T-helper 1 cell (primary cell): ENCODE results near the gene TNKS2.
A peak's percentile ranks its signal among the peaks of the same experiment; 100 is the strongest.
"Not testable (repeated sequence)": the region's sequence is repeated elsewhere in the genome, so short reads cannot be mapped to it uniquely, and the experiment has no call there.

Source experiments
- DNase-seq, 5 donors: peaks; one replicate each; pipeline ENCODE4 v3.0.0-alpha.2; 2012 to 2020
- total RNA-seq, 4 donors: gene quantifications; one replicate each; lab custom pipeline; 2026; lab: John Stamatoyannopoulos, UW

The TNKS2 gene
- total RNA-seq, result 118 to 178 (median 131) reads per million in 4 donors

DNA sequence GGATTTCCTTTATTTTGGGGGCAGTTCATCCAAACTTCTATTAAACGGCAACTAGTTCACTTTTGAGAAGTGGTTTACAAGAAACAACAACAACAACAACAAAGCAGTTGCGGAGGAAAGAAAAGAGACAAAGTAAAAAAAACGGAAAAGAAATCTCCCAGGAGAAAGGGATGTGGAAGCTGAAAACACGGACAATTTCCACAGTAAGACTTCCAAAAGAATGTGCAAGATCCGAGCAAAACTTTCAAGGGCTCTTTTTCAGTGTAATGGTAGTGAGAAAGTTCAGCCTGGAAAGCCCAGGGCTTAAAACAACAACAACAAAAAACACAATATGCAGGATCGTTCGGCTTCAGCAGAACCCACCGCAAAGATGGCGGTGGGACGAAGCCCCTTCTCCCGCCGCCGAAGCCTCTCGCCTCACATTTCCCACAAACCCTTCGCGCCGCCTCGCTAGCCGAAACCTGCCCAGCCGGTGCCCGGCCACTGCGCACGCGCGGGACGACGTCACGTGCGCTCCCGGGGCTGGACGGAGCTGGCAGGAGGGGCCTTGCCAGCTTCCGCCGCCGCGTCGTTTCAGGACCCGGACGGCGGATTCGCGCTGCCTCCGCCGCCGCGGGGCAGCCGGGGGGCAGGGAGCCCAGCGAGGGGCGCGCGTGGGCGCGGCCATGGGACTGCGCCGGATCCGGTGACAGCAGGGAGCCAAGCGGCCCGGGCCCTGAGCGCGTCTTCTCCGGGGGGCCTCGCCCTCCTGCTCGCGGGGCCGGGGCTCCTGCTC is at the start of gene TNKS2:
TSS of gene TNKS2 (plus strand) at position 553 of the 775 bp plus-strand sequence. CDS start 265 bp downstream, outside the sequence.
- DNase-seq, result peak; percentile 85 to 95 (median 88)

DNA sequence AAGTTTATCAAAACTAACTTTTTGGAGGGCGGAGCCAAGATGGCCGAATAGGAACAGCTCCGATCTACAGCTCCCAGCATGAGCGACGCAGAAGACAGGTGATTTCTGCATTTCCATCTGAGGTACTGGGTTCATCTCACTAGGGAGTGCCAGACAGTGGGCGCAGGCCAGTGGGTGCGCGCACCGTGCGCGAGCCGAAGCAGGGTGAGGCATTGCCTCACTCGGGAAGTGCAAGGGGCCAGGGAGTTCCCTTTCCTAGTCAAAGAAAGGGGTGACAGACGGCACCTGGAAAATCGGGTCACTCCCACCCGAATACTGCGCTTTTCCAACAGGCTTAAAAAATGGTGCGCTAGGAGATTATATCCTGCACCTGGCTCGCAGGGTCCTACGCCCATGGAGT is 48.6 kb upstream of the TNKS2 start:
- not testable (repeated sequence) for DNase-seq

DNA sequence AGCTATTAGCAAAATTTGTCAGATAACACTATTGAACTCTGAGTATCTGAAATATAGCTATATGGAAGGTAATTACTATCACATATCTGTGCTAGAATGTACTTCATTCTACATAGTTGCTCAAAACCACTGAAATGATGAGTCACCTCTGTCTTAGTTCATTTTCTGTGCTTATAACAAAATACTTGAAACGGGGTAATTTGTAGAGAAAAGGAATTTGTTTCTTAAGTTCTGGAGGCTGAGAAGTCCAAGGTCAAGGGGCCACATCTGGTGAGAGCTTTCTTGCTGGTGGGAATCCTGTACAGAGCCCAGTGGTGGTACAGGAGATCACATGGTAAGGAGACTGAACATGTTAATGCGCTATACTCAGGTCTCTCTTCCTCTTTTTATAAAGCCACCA is 41.9 kb upstream of the TNKS2 start:
- DNase-seq, result no peak

DNA sequence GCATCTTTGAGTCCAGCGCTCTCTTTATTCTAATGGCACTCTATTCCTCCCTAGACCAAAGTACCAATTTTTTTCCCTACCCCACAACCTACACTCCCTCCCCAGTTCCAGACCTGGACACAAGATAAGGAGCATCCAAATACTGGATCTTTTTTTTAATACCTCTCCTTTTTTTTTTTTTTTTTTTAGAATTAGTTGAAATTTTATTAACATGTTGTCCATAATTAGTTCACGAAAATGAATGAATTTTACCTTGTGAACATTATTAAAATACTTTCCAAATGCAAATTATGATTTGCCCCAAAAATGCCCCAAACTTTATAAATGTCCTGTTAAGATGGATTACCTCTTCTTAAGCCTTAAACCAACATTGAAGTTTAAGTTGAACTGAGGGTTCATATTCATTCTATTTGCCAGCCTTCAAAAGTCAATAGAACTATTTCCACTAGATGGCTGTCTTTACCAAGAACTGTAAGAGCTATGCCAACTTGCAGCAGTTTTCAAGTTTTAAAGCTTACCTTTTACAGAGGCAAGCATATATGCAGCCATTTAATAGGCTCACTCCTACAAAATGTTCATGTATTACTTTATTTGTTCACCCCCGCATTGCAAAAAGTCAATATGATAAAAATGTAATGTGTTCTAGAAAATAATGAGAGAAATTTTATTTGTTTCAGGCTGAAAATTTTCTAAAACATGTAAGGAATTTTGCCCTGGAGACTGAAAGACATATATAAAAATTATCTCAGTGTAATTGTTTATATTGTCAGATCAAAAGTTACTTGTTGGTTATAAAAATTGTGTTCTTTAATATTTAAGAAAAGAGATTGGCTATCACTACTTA is 39.7 kb upstream of the TNKS2 start:
- peak in 1 of 5 donors; percentile 49 for DNase-seq

DNA sequence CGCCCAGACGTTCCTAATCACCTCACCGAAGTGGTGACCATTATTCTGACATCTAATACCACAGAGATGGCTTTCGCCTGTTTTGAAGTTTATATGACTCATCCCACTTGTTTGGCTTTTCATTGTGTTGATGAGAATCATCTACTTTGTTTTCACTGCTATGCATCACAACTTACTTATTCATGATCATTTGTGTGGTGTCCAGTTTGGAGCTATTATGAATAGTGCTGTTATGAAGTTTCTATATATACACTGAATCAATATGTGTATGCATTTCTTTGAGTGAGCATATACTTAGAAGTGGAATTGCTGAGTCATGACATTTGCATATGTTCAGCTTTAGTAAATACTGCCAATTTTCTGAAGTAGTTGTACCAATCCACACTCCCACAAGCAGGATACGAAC is 38.6 kb upstream of the TNKS2 start:
- no peak for DNase-seq

DNA sequence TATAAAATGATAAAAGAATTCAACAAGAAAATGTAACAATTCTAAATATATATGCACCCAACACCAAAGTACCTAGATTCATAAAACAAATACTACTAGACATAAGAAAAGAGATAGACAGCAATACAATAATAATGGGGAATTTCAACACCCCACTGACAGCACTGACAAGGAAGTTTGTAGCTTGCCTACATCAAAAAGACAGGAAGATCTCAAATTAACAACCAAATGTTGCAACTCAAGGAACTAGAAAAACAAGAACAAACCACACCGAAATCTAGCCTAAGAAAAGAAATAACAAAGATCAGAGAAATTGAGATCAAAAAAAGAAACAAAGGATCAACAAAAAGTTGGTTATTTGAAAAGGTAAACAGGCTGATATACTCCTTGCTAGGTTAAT is 36.5 kb upstream of the TNKS2 start:
- DNase-seq, result no peak

DNA sequence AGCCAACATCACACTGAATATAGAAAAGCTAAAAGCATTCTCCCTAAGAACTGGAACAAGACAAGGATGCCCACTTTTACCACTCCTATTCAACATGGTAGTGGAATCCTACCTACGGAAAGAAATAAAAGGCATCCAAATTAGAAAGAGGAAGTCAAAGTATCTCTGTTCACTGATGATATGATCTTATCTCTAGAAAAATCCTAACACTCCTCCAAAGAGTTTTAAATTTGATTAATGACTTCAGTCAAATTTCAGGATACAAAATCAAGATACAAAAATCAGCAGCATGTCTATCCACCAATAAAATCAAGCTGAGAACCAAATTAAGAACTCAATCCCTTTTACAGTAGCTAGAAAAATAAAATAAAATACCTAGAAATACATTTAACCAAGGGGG is 35.3 kb upstream of the TNKS2 start:
- DNase-seq, result no peak

DNA sequence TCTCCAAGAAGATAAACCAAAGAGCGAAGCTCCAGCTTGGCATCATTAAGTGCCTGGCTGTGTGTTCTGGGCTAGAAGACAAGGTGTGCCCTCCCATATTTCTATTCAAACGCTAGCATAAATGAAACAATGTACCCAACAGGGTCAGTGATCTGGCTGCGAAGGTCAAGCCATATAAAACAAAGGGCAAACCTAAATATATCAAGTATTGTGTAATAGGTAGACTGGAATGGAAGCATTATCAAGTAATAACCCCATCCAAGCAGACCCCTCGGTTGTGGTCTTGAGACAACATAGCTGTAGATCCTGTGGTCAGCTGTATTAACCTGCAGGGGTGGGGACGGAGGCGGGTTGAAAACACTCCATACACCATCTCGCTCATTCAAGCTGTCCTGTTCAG is 31.6 kb upstream of the TNKS2 start:
- no peak for DNase-seq

DNA sequence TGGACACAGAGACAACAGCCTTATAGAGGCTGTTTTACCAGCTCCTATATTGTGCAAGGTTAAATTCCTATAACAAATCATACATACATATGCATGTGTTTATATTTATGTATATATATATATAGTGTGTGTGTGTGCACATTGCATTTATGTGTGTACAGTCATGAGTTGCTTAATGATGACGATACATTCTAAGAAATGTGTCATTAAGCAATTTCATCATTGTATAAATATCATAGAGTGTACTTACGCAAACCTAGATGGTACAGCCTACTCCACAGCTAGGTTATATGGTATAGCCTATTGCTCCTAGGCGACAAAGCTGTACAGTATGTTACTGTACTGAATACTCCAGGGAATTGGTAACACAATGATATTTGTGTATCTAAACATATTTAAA is 30.1 kb upstream of the TNKS2 start:
- DNase-seq, result no peak

DNA sequence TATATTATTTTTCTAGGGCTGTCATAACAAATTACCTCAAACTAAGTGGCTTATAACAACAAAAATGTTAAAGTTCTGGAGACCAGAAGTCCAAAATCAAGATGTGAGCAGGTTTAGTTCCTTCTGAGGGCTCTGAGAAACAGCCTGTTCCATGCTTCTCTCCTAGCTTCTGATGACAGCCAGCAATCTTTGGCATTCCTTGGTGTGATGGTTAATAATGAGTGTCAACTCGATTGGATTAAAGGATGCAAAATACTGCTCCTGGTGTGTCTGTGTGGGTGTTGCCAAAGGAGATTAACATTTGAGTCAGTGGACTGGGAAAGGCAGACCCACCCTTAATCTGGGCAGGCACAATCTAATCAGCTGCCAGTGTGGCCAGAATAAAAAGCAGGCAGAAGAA is 26.3 kb upstream of the TNKS2 start:
- DNase-seq, result no peak

DNA sequence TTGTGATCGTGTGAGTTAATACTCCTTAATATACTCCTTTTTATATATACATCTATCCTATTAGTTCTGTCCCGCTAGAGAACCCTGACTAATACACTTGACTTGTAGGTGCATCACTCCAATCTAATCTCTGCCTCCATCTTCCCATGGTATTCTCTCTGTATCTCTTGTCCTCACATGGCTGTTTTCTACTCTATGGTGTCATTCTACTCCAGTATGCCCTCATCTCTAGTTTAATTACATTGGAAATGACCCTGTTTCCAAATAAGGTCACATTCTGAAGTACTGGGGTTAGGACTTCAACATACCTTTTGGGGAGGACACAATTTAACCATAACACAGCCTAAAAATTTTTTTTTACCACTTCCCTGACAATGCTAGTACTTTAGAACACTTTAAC is 25.8 kb upstream of the TNKS2 start:
- DNase-seq, result no peak

DNA sequence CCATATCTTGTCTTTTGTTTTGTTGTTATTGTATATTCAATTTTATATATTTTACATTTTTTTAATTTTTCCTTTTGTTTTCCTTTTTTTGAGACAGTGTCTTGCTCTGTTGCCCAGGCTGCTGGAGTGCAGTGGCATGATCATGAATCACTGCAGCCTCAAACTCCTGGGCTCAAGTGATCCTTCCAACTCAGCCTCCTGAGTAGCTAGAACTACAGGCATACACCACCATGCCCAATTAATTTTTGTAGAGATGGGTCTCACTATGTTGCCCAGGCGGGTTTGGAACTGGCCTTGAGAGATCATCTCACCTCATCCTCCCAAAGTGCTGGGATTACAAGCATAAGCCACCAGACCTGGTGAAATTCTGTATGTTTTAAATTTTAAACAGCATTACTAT is 25.4 kb upstream of the TNKS2 start:
- no peak for DNase-seq

DNA sequence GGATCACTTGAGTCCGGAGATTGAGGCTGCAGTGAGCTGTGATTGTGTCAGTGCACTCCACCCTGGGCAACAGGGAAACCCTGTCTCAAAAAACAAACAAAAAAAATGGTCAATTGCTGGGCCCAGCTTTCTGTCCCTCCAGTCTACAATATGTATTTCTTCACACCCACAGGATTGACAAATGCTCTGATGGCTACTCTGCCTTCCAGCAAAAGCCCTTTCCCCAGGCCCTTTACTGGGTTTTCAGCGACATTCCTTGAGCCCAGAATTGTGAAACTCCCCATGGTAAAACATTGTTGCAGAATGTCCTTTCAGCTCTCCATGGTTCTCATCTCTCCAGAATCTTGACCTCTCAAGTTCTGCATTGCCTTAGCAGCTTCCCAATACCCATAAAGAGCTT is 23.7 kb upstream of the TNKS2 start:
- DNase-seq, result no peak

DNA sequence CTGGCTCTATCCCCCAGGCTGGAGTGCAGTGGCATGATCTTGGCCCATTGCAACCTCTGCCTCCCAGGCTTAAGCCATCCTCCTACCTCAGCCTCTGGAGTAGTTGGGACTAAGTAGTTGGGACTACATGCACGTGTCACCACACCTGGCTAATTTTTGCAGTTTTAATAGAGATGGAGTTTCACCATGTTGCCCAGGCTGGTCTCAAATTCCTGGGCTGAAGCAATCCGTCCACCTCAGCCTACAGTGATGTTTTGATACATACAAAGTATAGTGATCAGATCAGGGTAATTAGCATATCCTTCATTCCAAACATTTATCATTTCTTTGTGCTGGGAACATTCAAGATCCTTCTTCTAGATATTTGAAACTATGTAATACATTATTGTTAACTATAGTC is 22.5 kb upstream of the TNKS2 start:
- DNase-seq, result no peak

DNA sequence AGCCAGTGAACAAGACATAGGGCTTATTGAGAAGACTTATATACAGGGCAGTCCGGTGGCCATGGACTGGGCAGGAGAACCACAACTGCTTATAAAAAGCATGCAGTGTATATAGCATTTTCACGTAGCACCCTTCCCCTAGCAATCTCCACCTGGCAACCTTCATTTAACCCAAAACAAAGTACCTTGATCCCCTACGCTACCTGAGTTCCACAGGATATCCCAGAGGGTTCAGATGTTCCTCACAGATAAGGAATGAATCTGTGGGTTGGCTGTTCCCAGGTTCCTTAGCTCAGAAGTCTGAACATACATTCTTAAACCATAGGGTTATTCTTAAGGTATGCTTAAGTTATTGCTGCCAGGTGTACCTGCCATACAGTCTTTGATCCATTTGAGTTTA is 22.0 kb upstream of the TNKS2 start:
- DNase-seq, result no peak

DNA sequence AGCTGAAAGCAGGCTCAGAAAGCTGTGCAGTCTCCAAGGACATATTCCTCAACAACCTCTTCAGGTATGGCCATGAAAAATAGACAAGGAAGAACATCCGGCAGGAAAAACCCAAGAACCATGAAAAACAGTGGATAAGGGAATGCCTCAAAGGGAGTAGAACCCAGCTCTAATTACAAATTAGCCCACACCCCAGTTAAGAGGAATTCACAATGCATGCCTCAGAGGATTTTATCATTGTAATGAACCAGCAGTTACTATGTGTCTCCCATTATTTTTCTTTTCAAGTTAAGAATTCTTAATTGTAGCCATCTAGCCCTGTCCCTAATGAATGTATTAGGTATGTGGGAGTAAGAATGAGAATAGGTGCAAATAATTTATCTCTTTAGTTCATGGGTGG is 19.7 kb upstream of the TNKS2 start:
- no peak for DNase-seq

DNA sequence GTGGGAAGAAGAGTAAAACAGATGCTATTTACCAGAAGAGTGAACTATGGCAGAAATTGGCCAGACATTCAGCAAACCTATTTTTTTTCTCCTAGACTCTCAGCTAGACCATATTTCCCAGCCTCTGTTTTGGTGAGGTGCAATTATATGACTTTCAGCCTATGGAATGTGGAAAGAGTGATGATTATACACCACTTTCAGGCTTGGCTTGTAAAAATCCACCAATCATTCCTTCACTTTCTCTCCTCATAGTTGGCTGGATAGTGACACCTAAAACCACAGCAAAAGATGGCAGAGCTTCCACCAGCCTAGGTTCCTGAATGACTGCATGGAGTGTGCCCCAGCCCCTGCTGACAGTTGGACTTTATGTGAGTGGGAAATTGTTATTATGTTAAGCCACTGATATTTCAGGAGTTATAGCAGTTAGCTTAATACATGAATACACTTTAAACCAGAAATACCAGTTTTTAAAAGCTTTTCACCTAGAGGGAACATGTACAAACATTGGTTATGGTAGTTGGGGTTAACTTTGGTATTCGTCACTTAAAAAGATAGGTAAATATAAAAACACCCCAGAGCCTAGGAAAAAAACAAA is 19.1 kb upstream of the TNKS2 start:
- DNase-seq, result no peak

DNA sequence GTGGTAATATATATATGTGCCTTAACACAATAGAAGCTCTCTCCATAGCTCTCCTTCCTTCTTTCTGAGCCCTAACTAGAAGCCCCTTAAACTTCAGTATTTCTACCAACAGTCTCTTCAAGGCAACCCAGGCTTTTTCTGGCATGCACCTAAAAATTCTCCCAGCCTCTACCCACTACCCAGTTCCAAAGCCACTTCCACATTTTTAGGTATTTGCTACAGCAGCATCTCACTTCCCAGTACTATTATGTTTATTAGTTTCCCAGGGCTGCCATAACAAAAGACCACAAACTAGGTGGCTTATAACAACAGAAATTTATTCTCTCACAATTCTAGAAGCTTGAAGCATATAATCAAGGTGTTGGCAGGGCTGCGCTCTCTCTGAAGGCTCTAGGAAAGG is 15.7 kb upstream of the TNKS2 start:
- DNase-seq, result no peak

DNA sequence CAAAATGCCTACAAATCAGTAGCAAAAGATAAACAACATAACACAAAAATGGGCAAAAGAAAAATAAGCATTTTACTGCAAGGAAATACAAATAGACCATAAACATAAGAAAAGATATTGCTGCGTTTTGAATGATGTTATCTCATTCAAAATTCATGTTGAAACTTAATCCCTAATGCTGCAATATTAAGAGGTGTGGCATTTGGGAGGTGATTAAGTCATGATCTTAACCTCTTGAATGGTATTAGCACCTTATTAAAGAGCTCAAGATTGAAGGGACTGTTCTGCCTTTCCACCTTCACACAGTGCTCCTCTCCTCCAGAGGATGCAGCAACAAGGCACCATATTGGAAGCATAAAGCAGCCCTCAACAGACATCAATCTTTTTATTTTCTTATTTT is 12.4 kb upstream of the TNKS2 start:
- DNase-seq, result no peak

DNA sequence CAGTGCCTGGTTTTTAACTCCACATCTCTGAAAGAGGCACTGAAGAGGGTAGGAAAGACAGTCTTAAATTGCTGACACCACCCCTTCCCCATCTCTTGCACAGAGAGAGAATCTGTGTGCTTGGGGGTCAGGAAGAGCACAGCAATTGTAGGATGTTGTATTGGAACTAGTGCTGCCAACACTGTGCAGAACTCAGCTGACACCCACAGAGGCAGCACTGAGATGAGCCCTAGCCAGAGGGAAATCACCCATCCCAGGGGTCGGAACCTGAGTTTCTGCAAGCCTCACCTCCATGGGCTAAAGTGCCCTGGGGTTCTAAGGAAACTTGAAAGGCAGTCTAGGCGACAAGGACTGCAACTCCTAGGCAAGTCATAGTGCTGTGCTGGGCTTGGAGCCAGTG is 11.0 kb upstream of the TNKS2 start:
- DNase-seq, result no peak

DNA sequence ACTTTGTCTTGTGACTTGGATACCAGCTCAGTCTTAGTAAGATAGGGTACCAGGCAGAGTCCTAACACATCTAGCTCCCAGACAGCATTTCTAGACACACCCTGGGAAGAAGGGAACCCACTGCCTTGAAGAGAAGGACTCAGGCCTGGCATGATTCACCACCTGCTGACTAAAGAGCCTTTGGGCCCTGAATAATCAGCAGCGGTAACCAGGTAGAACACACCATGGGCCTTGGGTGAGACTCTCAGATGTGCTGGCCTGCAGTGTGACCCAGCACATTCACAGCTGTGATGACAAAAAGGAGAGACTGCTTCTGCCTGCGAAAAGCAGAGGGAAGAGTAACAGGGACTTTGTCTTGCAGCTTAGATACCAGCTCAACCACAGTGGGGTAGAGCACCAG is 10.4 kb upstream of the TNKS2 start:
- DNase-seq, result no peak

DNA sequence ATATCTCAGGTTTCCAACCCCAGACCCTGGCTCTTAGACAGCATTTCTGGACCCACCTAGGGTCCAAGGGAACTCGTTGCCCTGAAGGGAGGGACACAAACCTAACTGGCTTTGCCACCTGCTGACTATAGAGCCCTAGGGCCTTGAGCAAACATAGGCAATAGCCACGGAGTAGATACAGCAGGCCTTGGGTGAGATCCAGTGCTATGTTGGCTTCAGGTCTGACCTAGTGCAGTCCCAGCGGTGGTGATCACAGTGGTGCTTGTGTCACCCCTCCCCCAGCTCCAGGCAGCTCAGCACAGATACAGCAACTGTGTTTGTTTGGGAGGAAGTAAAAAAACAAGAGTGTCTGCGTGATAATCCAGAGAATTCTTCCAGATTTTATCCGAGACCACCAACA is 9.7 kb upstream of the TNKS2 start:
- no peak for DNase-seq

DNA sequence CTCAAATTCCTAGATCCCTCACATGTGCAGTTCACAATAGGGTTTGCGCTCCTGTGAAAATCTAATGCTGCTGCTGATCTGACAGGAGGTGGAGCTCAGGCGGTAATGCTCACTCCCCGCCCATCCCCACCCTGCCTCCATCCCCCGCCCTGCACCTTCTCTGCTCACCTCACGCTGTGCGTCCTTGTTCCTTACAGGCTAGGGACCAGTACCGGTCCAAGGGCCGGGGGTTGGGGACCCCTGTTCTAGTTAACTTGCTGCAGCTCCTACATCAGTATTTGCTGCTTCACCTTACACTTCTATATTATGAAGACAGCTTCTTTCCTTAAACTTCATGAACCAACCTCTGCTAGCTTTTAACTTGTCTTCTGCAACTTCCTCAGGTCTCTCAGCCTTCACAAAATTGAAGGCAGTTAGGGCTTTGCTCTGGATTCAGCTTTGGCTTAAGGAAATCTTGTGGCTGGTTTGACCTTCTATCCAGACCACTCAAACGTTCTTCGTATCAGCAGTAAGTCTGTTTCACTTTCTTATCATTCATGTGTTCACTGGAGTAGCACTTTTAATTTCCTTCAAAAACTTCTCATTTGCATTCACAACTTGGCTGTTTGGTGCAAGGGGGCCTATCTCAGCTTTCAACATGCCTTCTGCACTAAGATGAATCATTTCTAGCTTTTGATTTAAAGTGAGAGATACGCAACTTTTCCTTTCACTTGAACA is 1.7 kb upstream of the TNKS2 start:
- peak; percentile 17 to 75 (median 48) for DNase-seq
